Astrocyte (in vitro differentiated cells and primary cell): ENCODE results near the gene MRPL12.

ENCODE experiments used
- EZH2 ChIP-seq: IDR thresholded peaks from 2 replicates; pipeline ENCODE4 v1.6.1; 2012; ENCODE audit warnings: mild to moderate bottlenecking, low read length, inconsistent platforms; ENCODE audit not compliant: insufficient read depth
- TF ChIP-seq, protein P1 (sequence below): IDR thresholded peaks from 2 replicates; pipeline ENCODE4 v1.5.1; 2011; ENCODE audit warnings: low read depth, mild to moderate bottlenecking, inconsistent platforms, low read length, moderate library complexity; ENCODE audit not compliant: insufficient read depth

DNA sequence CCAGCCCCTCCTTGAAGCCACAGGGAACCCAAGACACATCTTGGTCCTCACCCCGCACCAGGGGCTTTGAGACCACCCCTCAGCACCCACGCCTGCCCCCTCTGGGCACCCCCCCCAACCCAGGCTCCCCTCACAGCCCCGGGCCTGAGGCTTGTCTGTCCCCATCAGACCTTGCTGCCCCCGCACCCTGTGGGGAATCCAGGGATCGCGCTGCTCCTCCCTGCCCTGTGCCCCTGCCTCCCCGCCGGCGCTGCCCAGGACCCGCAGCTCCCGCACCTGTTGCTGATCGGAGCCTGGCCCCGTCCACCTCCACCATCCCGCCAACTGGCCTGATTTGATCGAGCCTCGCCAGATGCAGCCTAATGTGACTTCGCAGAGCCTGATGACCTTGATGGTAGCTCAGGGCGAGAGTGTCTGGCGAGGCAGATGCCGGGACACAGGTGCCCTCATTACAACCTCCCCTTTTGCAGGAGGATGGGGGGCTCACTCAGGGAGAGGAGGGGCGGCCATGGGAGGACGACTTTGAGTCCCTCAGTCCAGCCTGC is 38.0 kb downstream of the MRPL12 start:
- no peak for TF ChIP-seq EZH2
- TF ChIP-seq, protein P1, sequence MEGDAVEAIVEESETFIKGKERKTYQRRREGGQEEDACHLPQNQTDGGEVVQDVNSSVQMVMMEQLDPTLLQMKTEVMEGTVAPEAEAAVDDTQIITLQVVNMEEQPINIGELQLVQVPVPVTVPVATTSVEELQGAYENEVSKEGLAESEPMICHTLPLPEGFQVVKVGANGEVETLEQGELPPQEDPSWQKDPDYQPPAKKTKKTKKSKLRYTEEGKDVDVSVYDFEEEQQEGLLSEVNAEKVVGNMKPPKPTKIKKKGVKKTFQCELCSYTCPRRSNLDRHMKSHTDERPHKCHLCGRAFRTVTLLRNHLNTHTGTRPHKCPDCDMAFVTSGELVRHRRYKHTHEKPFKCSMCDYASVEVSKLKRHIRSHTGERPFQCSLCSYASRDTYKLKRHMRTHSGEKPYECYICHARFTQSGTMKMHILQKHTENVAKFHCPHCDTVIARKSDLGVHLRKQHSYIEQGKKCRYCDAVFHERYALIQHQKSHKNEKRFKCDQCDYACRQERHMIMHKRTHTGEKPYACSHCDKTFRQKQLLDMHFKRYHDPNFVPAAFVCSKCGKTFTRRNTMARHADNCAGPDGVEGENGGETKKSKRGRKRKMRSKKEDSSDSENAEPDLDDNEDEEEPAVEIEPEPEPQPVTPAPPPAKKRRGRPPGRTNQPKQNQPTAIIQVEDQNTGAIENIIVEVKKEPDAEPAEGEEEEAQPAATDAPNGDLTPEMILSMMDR, result no peak
